GM21723 (cell line): Measurements from ENCODE around the gene ITM2B.

Source experiments
- ATAC-seq: cut with Tn5 transposase; IDR thresholded peaks from one replicate; pipeline ENCODE4 v1.9.1; 2021; ENCODE audit warnings: mild to moderate bottlenecking, moderate library complexity; ENCODE audit not compliant: unreplicated experiment

The ITM2B gene

DNA sequence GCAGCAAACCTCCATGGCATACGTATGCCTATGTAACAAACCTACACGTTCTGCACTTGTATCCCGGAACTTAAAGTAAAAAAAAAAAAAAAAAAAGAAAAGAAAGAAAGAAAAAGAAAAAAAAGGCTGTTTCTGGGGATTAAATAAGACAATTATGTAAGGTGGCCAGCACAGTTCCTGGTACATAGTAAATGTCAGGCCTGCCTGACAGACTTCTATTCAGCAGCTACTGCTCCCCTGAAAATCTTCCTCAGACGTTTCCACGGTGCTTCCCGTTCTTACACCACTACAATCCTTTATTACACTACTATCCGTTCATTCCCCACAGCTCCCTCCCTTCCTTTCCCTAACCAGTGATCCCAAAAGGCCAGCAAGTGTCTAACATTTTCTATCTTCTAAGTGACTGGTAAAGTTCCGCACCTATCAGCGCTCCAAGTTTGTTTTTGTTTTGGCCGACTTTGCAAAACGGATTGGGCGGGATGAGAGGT is 69.9 kb downstream of the ITM2B start:
- ATAC-seq, result peak; percentile 19

DNA sequence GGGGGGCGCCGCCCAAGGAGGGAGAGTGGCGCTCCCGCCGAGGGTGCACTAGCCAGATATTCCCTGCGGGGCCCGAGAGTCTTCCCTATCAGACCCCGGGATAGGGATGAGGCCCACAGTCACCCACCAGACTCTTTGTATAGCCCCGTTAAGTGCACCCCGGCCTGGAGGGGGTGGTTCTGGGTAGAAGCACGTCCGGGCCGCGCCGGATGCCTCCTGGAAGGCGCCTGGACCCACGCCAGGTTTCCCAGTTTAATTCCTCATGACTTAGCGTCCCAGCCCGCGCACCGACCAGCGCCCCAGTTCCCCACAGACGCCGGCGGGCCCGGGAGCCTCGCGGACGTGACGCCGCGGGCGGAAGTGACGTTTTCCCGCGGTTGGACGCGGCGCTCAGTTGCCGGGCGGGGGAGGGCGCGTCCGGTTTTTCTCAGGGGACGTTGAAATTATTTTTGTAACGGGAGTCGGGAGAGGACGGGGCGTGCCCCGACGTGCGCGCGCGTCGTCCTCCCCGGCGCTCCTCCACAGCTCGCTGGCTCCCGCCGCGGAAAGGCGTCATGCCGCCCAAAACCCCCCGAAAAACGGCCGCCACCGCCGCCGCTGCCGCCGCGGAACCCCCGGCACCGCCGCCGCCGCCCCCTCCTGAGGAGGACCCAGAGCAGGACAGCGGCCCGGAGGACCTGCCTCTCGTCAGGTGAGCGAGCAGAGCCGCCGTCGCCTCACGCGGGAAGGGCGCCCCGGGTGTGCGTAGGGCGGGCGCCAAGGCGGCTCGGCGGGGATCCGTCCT is 70.5 kb downstream of the ITM2B start, which contains the start of gene RB1:
Gene RB1 (plus strand): TSS at position 393 of the 784 bp plus-strand sequence. CDS start 162 bp downstream, at position 555.
- ATAC-seq, result peak; percentile 80

DNA sequence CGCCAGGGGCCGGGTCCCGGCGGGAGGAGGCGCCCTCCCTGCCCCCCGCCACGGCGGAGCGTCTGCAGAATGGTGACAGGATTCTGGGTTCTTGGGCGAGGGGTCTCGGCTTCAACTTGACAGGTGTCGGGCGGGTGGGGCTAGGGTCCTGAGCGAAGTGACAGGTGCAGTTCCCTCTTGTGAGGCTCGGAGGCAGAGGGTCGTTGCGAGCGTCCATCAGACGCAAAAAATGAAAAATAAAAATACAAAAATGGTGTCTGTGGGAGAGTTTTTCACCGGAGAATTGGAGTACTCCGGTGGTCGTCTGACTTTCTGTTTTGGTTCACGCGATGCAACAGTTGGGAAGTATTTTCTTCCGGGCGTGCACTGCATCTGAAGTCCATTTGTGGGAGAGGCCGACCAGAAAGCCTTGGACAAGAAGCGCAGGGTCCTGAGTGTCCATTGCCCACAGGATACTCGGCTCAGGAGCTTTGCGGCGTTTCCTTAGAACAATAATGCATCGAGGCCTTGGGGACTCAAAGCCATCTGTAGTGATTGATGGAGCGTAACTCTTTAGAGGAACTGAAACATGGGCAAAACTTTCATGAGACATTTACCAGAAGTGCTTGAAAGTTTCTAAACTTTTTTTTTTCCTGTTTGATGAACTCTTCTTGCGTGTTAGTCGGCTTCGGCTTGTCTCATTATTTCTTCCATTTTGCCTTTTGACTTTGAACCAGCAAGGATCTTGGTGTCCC is 71.3 kb downstream of the ITM2B start:
- ATAC-seq, result peak; percentile 77

- ATAC-seq, result no peak
Observed at GRCh38 chr13:48311223-48311622, 78.2 kb downstream of the ITM2B start.

DNA sequence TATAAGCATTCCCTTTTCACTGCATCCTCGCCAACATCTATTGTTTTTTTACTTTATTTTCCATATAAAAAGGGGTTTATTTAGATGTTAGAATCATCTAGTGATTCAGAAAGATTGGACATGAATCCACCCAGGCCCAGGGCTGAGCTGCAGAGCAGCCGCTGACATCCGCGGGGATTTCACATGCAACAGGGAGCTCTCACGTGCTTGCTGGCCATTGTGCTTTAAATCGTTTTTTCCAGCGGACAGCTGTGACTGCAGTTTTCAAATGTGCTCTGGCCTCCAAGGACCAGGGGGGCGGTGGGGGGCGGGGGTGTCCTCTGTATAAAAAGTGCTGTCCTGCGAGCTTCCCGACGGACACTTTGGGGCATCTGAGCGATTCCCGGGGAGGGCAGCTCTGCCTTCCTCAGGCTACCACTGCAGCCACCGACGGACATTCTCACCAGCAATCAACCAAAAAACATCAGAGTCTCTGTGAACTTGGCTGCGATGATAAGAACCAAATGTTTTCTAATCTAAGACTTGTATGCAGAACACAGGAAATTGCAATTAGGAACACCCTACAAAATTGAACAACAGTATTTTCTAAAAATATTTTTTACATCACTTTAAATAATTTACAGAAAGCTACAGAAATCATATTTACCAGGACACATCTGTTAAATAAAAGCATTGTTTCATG is 83.1 kb downstream of the ITM2B start:
- no peak for ATAC-seq

DNA sequence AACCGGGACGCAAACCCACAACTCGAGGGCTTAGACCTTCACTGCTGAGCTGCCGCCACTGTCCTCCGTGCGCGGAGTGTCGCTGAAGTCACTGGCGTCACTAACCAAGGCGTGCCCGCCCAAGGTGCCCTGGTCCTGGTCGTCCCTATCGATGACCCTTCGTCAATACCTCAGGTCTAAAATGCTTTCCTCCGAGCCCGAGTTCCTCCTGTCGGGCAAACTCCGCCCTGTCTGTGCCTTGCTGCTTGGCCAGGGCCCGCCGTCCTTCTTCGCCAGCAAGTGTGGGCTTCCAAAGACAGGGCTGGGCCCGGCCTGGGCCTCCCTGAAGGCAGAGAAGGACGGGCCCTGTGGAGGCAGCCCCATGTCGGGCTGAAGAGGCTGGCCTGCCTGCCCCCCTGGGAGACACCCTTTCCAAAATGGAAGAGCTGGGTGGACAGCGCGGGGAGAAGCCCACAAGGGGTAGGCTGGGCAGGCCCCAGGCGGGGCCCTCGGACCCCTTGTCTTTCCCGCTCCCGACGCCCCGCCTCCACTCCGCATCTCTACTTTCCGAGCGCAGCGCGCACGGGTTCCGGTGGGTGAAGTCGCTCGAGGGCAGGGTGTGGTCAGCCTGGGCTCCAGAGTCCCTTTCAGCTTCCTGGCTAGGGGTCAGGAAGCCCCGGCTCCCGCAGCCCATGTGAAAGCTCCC is 84.0 kb downstream of the ITM2B start:
- no peak for ATAC-seq

DNA sequence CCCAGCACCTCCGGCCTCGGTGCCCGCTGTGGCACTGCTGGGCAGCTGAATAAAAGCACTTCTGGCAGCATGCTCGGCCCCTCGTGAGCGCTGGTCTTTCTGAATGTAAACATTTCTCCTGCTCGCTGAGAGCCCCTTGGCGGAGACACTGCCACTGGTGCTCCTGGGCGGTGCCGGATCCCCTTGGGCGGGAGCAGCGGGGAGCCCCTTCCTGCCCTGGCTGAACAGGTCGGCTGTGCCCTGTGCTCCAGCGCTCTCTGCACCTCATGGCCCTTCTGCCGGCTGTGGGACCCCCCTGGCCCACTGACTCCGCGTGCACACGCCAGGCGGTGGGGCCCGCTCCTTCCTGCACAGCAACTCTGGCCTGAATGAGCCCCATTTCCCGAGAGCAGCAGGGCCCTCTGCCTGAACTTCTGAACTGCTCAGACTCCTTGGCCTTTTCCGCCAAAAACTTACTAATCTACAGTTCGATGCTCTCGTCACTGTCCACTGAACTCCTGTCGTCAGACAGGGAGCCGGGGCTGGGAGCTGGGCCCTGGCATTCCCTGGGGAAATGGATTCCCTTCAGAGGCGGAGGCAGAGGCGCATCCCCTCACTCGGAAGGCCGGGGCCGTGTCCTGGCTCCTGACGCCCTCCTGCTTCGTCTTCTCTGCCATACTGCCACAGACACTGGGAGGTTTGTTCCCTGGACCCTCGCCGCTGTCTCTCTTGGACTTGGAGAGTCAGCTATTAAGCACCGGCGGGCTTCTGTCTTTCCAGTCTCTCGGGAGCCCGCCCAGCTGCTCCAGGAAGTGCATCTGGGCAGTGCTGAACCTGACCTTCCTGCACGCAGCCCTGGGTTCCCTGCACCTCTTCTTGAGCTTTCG is 84.7 kb downstream of the ITM2B start:
- ATAC-seq, result no peak

DNA sequence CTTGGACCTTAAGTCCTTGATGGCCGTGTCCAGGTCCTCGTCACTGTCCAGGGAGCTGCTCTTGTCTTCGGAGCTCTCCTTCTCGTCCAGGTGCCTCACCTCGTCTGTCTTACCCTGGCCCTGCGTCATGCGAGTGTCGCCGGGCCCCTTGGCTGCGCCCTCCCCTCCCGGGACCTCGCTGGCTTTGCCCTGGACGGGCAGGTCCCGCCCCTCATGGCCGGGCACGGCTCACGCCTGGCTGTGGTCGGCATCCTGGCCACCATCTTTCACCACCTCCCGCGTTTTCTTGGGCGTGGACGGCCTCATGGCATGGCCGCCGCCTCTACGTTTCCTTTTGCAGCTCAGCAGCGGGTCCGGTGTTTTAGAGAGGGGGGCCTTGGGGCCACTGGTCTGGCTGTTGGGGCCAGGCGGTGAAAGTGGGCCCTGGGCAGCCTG is 85.4 kb downstream of the ITM2B start:
- no peak for ATAC-seq

GRCh38 chr13:48318821-48319511 is 86.0 kb downstream of the ITM2B start:
- ATAC-seq, result no peak
